T-cell (primary cell): ENCODE measurements around the gene MICALL2. TPM values are rescaled to one million over a fixed set of nuclear protein-coding genes. Genes with fewer than 3 reads are reported as not detected.
A peak's percentile ranks its signal among the peaks of the same experiment; 100 is the strongest.

Experiments used
- ATAC-seq, 4 experiments: fragments of 200-7000 bp in 3 of 4; fragments of 150-1000 bp in 1 of 4; cut with Tn5 transposase; replicated peaks in 1 of 4; 1 replicate in 3 of 4; 2 replicates in 1 of 4; pipeline ENCODE4 v1.10.0; 2021; ENCODE audit warnings: moderate library complexity in 3 of 4, mild to moderate bottlenecking in 2 of 4, moderate number of reproducible peaks in 1 of 4
- CTCF ChIA-PET, 2 donors: fragments of 300-600 bp; sonication (Branson Sonifier 250); formaldehyde crosslinking; loops; one replicate each; lab custom pipeline; 2022; ENCODE audit warnings: antibody characterized with exemption in 2 of 2; lab: Charles Lee
- POLR2A ChIA-PET, 2 donors: fragments of 300-600 bp; sonication (Branson Sonifier 250); formaldehyde crosslinking; loops; one replicate each; lab custom pipeline; 2022; ENCODE audit warnings: antibody characterized with exemption in 2 of 2; lab: Charles Lee
- DNase-seq, 35 experiments: peaks; one replicate each; pipeline versions ENCODE4 v3.0.0 to v3.0.0-alpha.2; 2013 to 2023
- H3K27ac ChIP-seq: one replicate; pipeline ENCODE4 v1.5.1; 2013; ENCODE audit warnings: low read length
- H3K27me3 ChIP-seq, 2 experiments: replicated peaks in 1 of 2; 1 replicate in 1 of 2; 2 replicates in 1 of 2; pipeline versions ENCODE4 v1.6.1 to v1.7.0; 2013; ENCODE audit warnings: low read length in 1 of 2, mixed read lengths in 1 of 2; ENCODE audit not compliant: control insufficient read depth in 2 of 2, insufficient read depth in 2 of 2; ENCODE audit errors: extremely low read depth in 1 of 2
- H3K36me3 ChIP-seq, 2 donors: 1 replicate in 1 of 2; 2 replicates in 1 of 2; pipeline versions ENCODE4 v1.6.1 to v1.7.0; 2013; ENCODE audit warnings: low read length in 1 of 2; ENCODE audit not compliant: control insufficient read depth in 2 of 2, insufficient read depth in 1 of 2; ENCODE audit errors: extremely low read depth in 1 of 2
- H3K4me1 ChIP-seq, 2 experiments: 1 replicate in 1 of 2; 2 replicates in 1 of 2; pipeline versions ENCODE4 v1.6.1 to v1.7.0; 2013; ENCODE audit warnings: low read length in 2 of 2, mixed read lengths in 1 of 2; ENCODE audit not compliant: insufficient read depth in 2 of 2, control insufficient read depth in 1 of 2; ENCODE audit errors: extremely low read depth in 1 of 2
- H3K4me3 ChIP-seq, 2 donors: 1 replicate in 1 of 2; 2 replicates in 1 of 2; pipeline versions ENCODE4 v1.5.1 to v1.7.0; 2013; ENCODE audit warnings: mild to moderate bottlenecking in 2 of 2, low read length in 1 of 2, moderate library complexity in 1 of 2; ENCODE audit not compliant: control insufficient read depth in 1 of 2; ENCODE audit errors: extremely low read depth in 1 of 2
- H3K9me3 ChIP-seq: 2 replicates; pipeline ENCODE4 v1.7.0; 2013
- H3K27ac Mint-ChIP-seq, 2 donors: one replicate each; pipeline ENCODE4 v1.8.0; 2020 to 2021; ENCODE audit warnings: mild to moderate bottlenecking in 2 of 2, mixed read lengths in 2 of 2
- H3K27me3 Mint-ChIP-seq, 2 donors: one replicate each; pipeline ENCODE4 v1.8.0; 2021 to 2022; ENCODE audit warnings: mixed read lengths in 2 of 2
- H3K36me3 Mint-ChIP-seq: one replicate; pipeline ENCODE4 v1.8.0; 2021; ENCODE audit warnings: mixed read lengths
- H3K4me1 Mint-ChIP-seq, 3 donors: one replicate each; pipeline ENCODE4 v1.8.0; 2020 to 2022; ENCODE audit warnings: mixed read lengths in 3 of 3, mild to moderate bottlenecking in 1 of 3
- H3K4me3 Mint-ChIP-seq, 3 donors: one replicate each; pipeline ENCODE4 v1.8.0; 2020 to 2022; ENCODE audit warnings: mild to moderate bottlenecking in 3 of 3, mixed read lengths in 3 of 3, moderate library complexity in 3 of 3
- H3K9me3 Mint-ChIP-seq, 3 donors: one replicate each; pipeline ENCODE4 v1.8.0; 2020 to 2022; ENCODE audit warnings: mixed read lengths in 3 of 3
- WGBS: methylation state at CpG from one replicate; pipeline ENCODE4 v1.1.5; 2013; ENCODE audit warnings: missing lambda C conversion rate; ENCODE audit not compliant: insufficient coverage; 5-methylcytosine and 5-hydroxymethylcytosine counted together
- total RNA-seq, 35 experiments: library from RNA in 6 of 35; stranded (reverse) in 6 of 35; fragments of 120-200 nt in 1 of 35; gene quantifications; one replicate each; pipeline versions ENCODE4 v1.2.1 to v1.2.4 and lab custom pipeline; 2013 to 2026

Gene MICALL2
- total RNA-seq, 5 donors from 2014 or later (not counting 1 experiment from before 2014, with no cell fraction given): 2.1 to 5.5 (median 3.2) TPM

DNA sequence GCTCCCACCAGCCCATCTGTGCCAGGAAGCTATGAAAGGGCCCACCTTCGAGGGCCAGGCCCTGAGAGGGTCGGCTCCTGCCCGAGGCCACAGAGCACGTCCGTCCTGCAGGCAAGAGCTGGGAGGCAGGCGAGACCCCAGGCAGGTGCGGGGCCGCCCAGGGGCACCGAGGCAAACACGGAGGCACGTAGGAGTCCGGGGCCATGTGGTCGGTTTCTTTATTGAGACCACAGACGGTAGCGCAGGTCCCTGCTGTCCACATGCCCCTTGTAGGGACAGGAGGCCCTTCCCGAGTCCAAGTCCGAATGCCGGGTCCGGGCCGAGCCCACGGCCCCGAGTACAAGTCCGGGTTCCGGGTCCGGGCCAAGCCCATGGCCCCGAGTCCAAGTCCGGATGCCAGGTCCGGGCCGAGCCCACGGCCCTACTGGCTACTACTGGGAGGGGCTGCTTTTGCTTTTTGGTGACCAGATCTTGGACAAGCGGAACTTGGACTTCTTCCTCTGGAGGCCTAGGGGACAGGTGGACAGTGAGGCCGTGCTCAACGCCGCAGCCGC lies 25.0 kb downstream of the MICALL2 start:
- Histone ChIP-seq H3K9me3 (no peaks in the 10 kb centered on the region), H3K27ac (no peak overlapping the region), H3K4me1 (peaks cover 0 to 10% of the 10 kb centered on the region in 2 experiments), H3K27me3 (peaks cover 0 to 52% of the 10 kb centered on the region in 2 experiments), H3K4me3 (no peak overlapping the region), H3K36me3 (no peaks in the 10 kb centered on the region)
- Mint-ChIP-seq H3K4me3 (no peak overlapping the region), H3K27me3 (peaks cover 4 to 5% of the 10 kb centered on the region in 2 donors), H3K36me3 (no peaks in the 10 kb centered on the region), H3K4me1 (peaks cover 3 to 6% (median 3%) of the 10 kb centered on the region in 3 donors), H3K27ac (no peak overlapping the region), H3K9me3 (no peaks in the 10 kb centered on the region)
- 89% methylated on average over 34 of the region's 35 CpGs for WGBS
- ChIA-PET POLR2A (interaction anchor here in 1 of 2 donors (0.6 kb wide), 1 partner anchor 302 kb away, joined by 6 read pairs; no protein-coding TSS in a partner anchor), CTCF (interaction anchor here in 1 of 2 donors (0.7 kb wide), 1 partner anchor 209 kb away, joined by 3 read pairs; no protein-coding TSS in a partner anchor)
- ATAC-seq (no peak), DNase-seq (no peak)

DNA sequence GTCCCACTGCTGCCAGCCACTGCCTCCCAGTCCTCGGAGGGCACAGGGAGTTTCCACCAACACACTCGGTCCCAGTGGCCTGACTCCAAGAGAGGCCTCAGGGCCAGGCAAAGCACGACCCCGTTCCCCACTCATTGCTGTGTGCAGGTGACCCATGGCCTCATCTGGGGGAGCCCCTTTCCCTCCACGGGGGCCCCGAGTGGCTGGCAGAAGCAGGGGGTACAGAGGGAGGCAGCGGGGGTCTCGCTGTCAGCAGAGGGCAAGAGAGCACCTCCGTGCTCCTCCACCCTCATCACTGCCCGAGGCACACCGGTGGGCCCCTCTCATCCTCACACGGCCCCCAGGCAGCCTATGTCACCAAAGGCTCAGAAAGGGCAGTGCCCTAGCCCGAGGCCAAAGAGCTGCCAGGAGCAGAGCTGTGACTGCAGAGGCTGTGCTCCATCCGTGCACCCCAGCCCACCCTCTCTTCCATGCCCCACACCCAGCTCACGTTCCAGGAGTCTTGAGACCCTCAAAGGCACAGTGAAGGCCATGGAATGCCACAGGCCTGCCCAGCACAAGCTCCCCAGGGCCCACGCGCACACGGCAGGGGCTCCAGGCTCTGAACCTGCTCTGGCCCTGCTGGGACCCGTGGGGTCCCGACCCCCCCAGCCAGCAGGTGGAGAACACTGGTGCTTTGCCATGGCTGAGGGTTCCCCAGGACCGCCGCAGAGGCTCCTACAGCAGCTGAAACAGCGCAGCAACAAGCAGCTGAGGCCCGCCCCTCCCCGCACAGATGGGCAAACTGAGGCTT lies 25.9 kb downstream of the MICALL2 start:
- no peak for ATAC-seq
- H3K27me3 Mint-ChIP-seq: peaks cover 4 to 5% of the 10 kb centered on the region in 2 donors
- WGBS: 83% methylated on average over 19 of the region's 25 CpGs
- H3K4me3 Mint-ChIP-seq: no peak overlapping the region
- H3K4me1 ChIP-seq: peaks cover 0 to 10% of the 10 kb centered on the region in 2 experiments
- peaks cover 0 to 56% of the 10 kb centered on the region in 2 experiments for H3K27me3 ChIP-seq
- no peaks in the 10 kb centered on the region for H3K9me3 ChIP-seq
- no peak overlapping the region for H3K4me3 ChIP-seq
- H3K9me3 Mint-ChIP-seq: no peaks in the 10 kb centered on the region
- ChIA-PET POLR2A (interaction anchor here in 1 of 2 donors (0.6 kb wide), 1 partner anchor 301 kb away, joined by 6 read pairs; no protein-coding TSS in a partner anchor), CTCF (interaction anchor here in 1 of 2 donors (0.6 to 1.8 kb wide), 5 partner anchors 19 to 1148 kb away, joined by 3 to 5 read pairs (median 4); no protein-coding TSS in a partner anchor)
- H3K36me3 ChIP-seq: no peaks in the 10 kb centered on the region
- no peaks in the 10 kb centered on the region for H3K36me3 Mint-ChIP-seq
- DNase-seq: no peak
- no peak overlapping the region for H3K27ac Mint-ChIP-seq
- H3K27ac ChIP-seq: no peak overlapping the region
- peaks cover 3 to 6% (median 3%) of the 10 kb centered on the region in 3 donors for H3K4me1 Mint-ChIP-seq

DNA sequence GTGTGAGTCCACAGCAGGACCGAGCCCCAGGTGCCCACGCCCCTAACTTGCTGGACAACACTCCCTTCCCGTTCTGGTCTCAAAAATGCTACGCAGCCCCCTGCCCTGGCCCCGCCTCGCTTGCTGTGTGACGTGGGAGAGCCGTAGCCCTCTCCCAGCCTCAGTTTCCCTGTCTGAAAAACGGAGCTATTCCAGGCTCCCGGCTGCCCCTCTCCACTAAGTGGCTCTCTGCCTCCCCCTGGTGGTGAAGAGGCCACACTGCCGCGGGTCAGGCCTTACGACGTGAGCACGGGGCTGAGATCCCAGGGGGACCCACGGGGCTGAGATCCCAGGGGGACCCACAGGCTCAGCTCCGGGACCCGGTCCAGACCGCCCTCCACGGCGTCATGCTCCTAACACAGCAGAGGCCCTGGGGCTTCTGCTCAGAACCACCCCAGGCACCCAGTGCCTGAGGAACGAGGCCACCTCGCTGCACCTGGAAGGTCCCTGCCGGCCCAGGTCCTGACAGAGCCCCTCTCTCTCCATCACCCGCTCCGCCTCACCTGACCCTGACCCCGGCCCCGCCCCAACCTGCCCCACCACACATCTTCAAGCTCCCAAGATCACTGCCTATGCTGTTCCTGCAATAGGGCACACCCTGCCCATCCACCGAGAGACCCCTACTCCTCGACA lies 26.7 kb downstream of the MICALL2 start:
- Histone ChIP-seq H3K27me3 (peaks cover 0 to 56% of the 10 kb centered on the region in 2 experiments), H3K4me3 (no peak overlapping the region), H3K27ac (no peak overlapping the region), H3K36me3 (no peaks in the 10 kb centered on the region), H3K9me3 (no peaks in the 10 kb centered on the region), H3K4me1 (peaks cover 0 to 10% of the 10 kb centered on the region in 2 experiments)
- DNase-seq (peak; percentile 31 to 86 (median 72)), ATAC-seq (peak; percentile 71 to 87 (median 81))
- no peak overlapping the region for H3K4me3 Mint-ChIP-seq
- 19% methylated on average over 27 of the region's 30 CpGs for WGBS
- no peak overlapping the region for H3K27ac Mint-ChIP-seq
- H3K4me1 Mint-ChIP-seq: peaks cover 3 to 6% (median 3%) of the 10 kb centered on the region in 3 donors
- POLR2A ChIA-PET: no interaction called here
- H3K36me3 Mint-ChIP-seq: no peaks in the 10 kb centered on the region
- CTCF ChIA-PET: interaction anchor here (0.6 to 1.8 kb wide), 8 partner anchors 15 to 1149 kb away, joined by 3 to 8 read pairs (median 4); no protein-coding TSS in a partner anchor
- no peaks in the 10 kb centered on the region for H3K9me3 Mint-ChIP-seq
- H3K27me3 Mint-ChIP-seq: peaks cover 4 to 5% of the 10 kb centered on the region in 2 donors

DNA sequence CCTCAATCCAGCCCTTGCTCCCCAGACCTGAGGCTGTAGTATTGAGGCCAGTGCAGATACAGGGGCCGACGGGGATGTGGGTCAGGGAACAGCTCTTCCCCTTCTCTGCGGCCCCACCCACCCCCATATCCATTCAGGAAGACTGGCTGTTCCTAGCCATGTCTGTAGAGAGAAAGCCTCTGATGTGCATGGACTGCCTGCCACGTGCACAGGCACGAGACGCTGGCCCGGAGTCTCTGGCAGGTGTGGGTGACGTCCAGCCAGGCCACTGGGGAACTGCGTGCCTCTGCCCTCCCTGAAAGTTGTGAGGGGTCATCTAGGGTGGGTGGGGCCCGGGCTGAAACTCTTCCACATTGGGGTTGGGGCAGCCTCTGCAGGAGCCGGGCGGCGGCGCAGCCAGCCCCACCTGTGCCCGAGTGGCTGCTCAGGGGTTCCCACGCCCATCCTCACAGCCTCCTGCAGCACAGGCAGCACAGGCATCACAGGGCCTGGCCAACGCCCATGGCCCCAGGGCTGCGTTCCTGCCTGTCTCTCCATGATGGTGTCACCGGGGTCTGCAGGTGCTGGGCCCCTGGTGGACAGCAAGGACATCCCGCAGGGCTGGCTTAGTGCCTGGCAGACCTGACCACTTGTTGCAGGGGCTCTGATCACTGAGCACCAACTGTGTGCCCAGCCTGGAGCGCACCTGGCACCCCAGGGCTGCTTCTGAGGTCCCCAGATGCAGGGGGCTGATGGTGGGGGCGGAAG lies 27.5 kb downstream of the MICALL2 start:
- Mint-ChIP-seq H3K9me3 (no peaks in the 10 kb centered on the region), H3K4me1 (peaks cover 3 to 6% (median 3%) of the 10 kb centered on the region in 3 donors), H3K27me3 (peaks cover 4 to 5% of the 10 kb centered on the region in 2 donors), H3K4me3 (no peak overlapping the region), H3K36me3 (no peaks in the 10 kb centered on the region), H3K27ac (no peak overlapping the region)
- ChIA-PET CTCF (interaction anchor here (0.5 to 1.8 kb wide), 4 partner anchors 14 to 255 kb away, joined by 3 to 5 read pairs (median 4); no protein-coding TSS in a partner anchor), POLR2A (no interaction called here)
- no peak for DNase-seq
- Histone ChIP-seq H3K4me3 (no peak overlapping the region), H3K9me3 (no peaks in the 10 kb centered on the region), H3K4me1 (peaks cover 0 to 10% of the 10 kb centered on the region in 2 experiments), H3K27me3 (peaks cover 0 to 56% of the 10 kb centered on the region in 2 experiments), H3K27ac (no peak overlapping the region), H3K36me3 (no peaks in the 10 kb centered on the region)
- ATAC-seq: no peak
- WGBS: 48% methylated on average over 16 of the region's 22 CpGs

DNA sequence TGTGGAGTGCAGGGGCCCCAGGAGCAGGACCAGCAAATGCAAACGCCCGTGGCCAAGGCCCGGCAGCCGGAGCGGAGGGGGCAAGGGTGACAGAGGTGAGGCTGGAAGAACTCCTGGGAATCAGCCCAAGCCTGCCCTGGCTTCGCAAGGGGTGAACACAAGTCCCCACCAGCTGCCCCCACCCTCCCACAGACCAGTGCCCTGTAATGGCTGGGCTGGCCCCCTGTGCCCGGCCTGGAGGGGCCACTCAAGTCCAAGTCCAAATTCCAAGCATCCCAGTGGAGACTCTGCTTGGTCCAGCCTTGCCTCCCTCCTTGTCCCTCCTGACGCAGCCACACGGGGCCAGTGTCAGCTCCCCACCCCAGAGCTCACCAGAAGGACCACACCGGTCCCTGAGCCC lies 28.0 kb downstream of the MICALL2 start:
- WGBS: 69% methylated on average over 5 of the region's 10 CpGs
- Histone ChIP-seq H3K9me3 (no peaks in the 10 kb centered on the region), H3K36me3 (no peaks in the 10 kb centered on the region), H3K27me3 (peaks cover 0 to 56% of the 10 kb centered on the region in 2 experiments), H3K4me3 (no peak overlapping the region), H3K27ac (no peak overlapping the region), H3K4me1 (peaks cover 0 to 10% of the 10 kb centered on the region in 2 experiments)
- Mint-ChIP-seq H3K4me1 (peaks cover 3 to 6% (median 3%) of the 10 kb centered on the region in 3 donors), H3K27ac (no peak overlapping the region), H3K9me3 (no peaks in the 10 kb centered on the region), H3K27me3 (peaks cover 4 to 5% of the 10 kb centered on the region in 2 donors), H3K36me3 (no peaks in the 10 kb centered on the region), H3K4me3 (no peak overlapping the region)
- POLR2A ChIA-PET: no interaction called here
- CTCF ChIA-PET: interaction anchor here in 1 of 2 donors (0.5 kb wide), 1 partner anchor 254 kb away, joined by 3 read pairs; no protein-coding TSS in a partner anchor
- ATAC-seq: no peak
- no peak for DNase-seq
